BE2C (cell line): Measurements from ENCODE around the gene FUT3.
"Not testable (repeated sequence)": the region's sequence is repeated elsewhere in the genome, so short reads cannot be mapped to it uniquely, and the experiment has no call there.

ENCODE experiments used
- DNase-seq: peaks from one replicate; pipeline ENCODE4 v3.0.0-alpha.2; 2020
- H3K27me3 ChIP-seq: fragments of 250-450 bp; sonication (Bioruptor Pico); 2 replicates; pipeline ENCODE4 v1.5.1; 2020; ENCODE audit warnings: mild to moderate bottlenecking
- H3K36me3 ChIP-seq: fragments of 250-450 bp; sonication (Bioruptor Pico); 2 replicates; pipeline ENCODE4 v1.5.1; 2020; ENCODE audit warnings: mild to moderate bottlenecking
- H3K4me1 ChIP-seq: fragments of 250-450 bp; sonication (Bioruptor Pico); 2 replicates; pipeline ENCODE4 v1.5.1; 2020
- H3K4me3 ChIP-seq: 2 replicates; pipeline ENCODE4 v1.5.1; 2011; ENCODE audit warnings: low read depth, low read length
- H3K9me3 ChIP-seq: fragments of 250-450 bp; sonication (Bioruptor Pico); 2 replicates; pipeline ENCODE4 v1.5.1; 2020
- TF ChIP-seq, protein P1 (sequence below): IDR thresholded peaks from 2 replicates; pipeline ENCODE4 v1.5.1; 2012; ENCODE audit warnings: mild to moderate bottlenecking, low read depth, low read length

Gene FUT3

DNA sequence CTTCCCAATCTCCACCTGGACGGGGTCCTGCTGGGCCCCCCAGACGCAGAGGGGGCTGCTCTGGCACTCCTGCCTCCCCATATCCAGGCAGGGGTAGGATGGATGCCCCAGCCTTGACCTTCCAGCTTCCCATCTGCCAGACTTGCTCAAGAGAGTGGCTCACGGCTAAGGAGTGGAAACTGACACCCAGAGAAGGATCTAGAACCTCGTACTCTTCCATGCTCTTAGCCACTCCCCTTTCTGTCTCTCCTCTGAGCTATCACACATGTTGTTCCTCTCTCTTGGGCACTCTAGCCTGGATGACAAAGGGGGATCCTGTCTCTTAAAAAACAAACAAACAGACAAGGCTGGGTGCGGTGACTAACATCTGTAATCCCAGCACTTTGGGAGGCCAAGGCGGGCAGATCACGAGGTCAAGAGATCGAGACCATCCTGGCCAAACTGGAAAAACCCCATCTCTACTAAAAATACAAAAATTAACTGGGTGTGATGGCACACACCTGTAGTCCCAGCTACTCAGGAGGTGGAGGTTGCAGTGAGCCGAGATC, 31.2 kb upstream of the FUT3 start:
- Histone ChIP-seq H3K9me3 (no peaks in the 10 kb centered on the region), H3K36me3 (no peaks in the 10 kb centered on the region), H3K4me3 (no peak overlapping the region), H3K27me3 (no peaks in the 10 kb centered on the region; the same call in 1 of the 2 replicates), H3K4me1 (no peaks in the 10 kb centered on the region)
- no peak for DNase-seq
- TF ChIP-seq, protein P1, sequence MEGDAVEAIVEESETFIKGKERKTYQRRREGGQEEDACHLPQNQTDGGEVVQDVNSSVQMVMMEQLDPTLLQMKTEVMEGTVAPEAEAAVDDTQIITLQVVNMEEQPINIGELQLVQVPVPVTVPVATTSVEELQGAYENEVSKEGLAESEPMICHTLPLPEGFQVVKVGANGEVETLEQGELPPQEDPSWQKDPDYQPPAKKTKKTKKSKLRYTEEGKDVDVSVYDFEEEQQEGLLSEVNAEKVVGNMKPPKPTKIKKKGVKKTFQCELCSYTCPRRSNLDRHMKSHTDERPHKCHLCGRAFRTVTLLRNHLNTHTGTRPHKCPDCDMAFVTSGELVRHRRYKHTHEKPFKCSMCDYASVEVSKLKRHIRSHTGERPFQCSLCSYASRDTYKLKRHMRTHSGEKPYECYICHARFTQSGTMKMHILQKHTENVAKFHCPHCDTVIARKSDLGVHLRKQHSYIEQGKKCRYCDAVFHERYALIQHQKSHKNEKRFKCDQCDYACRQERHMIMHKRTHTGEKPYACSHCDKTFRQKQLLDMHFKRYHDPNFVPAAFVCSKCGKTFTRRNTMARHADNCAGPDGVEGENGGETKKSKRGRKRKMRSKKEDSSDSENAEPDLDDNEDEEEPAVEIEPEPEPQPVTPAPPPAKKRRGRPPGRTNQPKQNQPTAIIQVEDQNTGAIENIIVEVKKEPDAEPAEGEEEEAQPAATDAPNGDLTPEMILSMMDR = no peak

- TF ChIP-seq, protein P1 = no peak
- Histone ChIP-seq H3K4me3 (no peak overlapping the region), H3K9me3 (no peaks in the 10 kb centered on the region), H3K27me3 (no peaks in the 10 kb centered on the region; the same call in 1 of the 2 replicates), H3K36me3 (no peaks in the 10 kb centered on the region), H3K4me1 (no peaks in the 10 kb centered on the region)
- DNase-seq = no peak
Measured at GRCh38 chr19:5881543-5882299, 30.5 kb upstream of the FUT3 start.

- H3K4me1 ChIP-seq = no peaks in the 10 kb centered on the region
- H3K9me3 ChIP-seq = no peaks in the 10 kb centered on the region
- DNase-seq = no peak
- H3K36me3 ChIP-seq = no peaks in the 10 kb centered on the region
- no peaks in the 10 kb centered on the region; the same call in 1 of the 2 replicates for H3K27me3 ChIP-seq
- TF ChIP-seq, protein P1 = no peak
- no peak overlapping the region for H3K4me3 ChIP-seq
Measured at GRCh38 chr19:5880604-5881078, 29.4 kb upstream of the FUT3 start.

- H3K9me3 ChIP-seq = no peaks in the 10 kb centered on the region
- DNase-seq = no peak
- TF ChIP-seq, protein P1 = no peak
- H3K4me3 ChIP-seq = no peak overlapping the region
- no peaks in the 10 kb centered on the region for H3K4me1 ChIP-seq
- no peaks in the 10 kb centered on the region for H3K36me3 ChIP-seq
- no peaks in the 10 kb centered on the region; the same call in 1 of the 2 replicates for H3K27me3 ChIP-seq
Measured at GRCh38 chr19:5880196-5880595, 28.9 kb upstream of the FUT3 start.

DNA sequence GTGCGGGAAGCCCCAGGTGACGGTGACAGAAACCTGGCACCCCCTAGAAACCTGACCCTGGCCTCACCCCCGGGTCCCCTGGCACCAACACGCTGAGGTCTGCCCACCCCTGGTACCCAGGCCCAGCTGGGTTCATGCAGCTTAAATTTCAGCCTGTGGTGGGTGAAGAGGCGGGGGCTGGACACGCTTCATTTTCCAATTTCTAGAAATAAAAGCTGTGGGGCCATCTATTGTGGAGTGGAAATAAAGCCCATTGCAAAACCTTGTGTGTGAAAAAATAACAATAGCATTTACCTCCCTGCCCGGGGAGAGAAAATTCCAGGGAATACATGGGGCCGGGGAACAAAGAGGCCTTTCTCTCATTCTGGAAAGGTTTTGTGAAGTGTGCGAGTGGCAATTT, 26.6 kb upstream of the FUT3 start:
- Histone ChIP-seq H3K27me3 (no peaks in the 10 kb centered on the region; the same call in 1 of the 2 replicates), H3K36me3 (no peaks in the 10 kb centered on the region), H3K9me3 (no peaks in the 10 kb centered on the region), H3K4me1 (no peaks in the 10 kb centered on the region), H3K4me3 (no peak overlapping the region)
- DNase-seq = no peak
- TF ChIP-seq, protein P1 = no peak

DNA sequence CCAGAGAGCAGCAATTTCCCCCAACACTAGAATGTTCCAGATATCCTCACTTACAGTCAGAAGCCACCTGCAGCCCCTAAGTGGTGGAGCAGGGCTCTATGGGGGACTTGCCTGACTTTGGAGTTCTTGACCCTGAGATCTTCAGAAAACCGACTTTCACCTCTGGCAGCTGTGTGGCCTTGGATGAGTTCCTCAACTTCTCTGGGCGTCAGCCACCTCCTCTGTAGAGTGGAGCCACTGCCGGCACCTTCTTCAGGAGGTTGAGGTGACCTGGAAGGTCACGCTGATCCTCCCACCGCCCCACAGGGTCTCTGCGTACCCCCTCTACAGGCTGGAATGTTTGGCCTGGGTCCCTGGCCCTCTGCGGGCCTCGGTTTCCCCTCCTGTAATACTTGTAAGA, 26.2 kb upstream of the FUT3 start:
- no peak for DNase-seq
- H3K36me3 ChIP-seq = no peaks in the 10 kb centered on the region
- no peak overlapping the region for H3K4me3 ChIP-seq
- H3K4me1 ChIP-seq = no peaks in the 10 kb centered on the region
- H3K27me3 ChIP-seq = no peaks in the 10 kb centered on the region; the same call in 1 of the 2 replicates
- no peaks in the 10 kb centered on the region for H3K9me3 ChIP-seq
- TF ChIP-seq, protein P1 = no peak

- H3K4me3 ChIP-seq, H3K9me3 ChIP-seq, H3K4me1 ChIP-seq, H3K27me3 ChIP-seq, H3K36me3 ChIP-seq, DNase-seq: not testable (repeated sequence)
Measured at GRCh38 chr19:5874496-5874895, 23.2 kb upstream of the FUT3 start.
